GM21717 (cell line): ENCODE data around the gene RAB3IL1.

Experiments
- ATAC-seq: cut with Tn5 transposase; IDR thresholded peaks from one replicate; pipeline ENCODE4 v1.9.1; 2021; ENCODE audit warnings: mild to moderate bottlenecking, moderate library complexity; ENCODE audit not compliant: unreplicated experiment

Gene RAB3IL1

GRCh38 chr11:61919705-61920631, 2.6 kb upstream of the RAB3IL1 start:
- ATAC-seq, result no peak

- ATAC-seq, result no peak
These were observed 1.8 kb upstream of the RAB3IL1 start for GRCh38 chr11:61918938-61919704.

- no peak for ATAC-seq
These were observed 1.0 kb upstream of the RAB3IL1 start for GRCh38 chr11:61918251-61918937.

GRCh38 chr11:61916737-61917333, 531 bp downstream of the RAB3IL1 start:
- no peak for ATAC-seq

- no peak for ATAC-seq
These were observed 2.7 kb downstream of the RAB3IL1 start for GRCh38 chr11:61914471-61915171.

- no peak for ATAC-seq
These were observed 3.5 kb downstream of the RAB3IL1 start for GRCh38 chr11:61913699-61914395.

GRCh38 chr11:61912991-61913698, 4.2 kb downstream of the RAB3IL1 start:
- ATAC-seq, result no peak

GRCh38 chr11:61912530-61912898, 4.9 kb downstream of the RAB3IL1 start:
- no peak for ATAC-seq

- ATAC-seq, result no peak
These were observed 5.5 kb downstream of the RAB3IL1 start for GRCh38 chr11:61911701-61912529.

- ATAC-seq, result no peak
These were observed 6.2 kb downstream of the RAB3IL1 start for GRCh38 chr11:61911128-61911700.

- no peak for ATAC-seq
These were observed 6.9 kb downstream of the RAB3IL1 start for GRCh38 chr11:61910187-61911127.

GRCh38 chr11:61908730-61909316, 8.5 kb downstream of the RAB3IL1 start:
- ATAC-seq, result no peak

GRCh38 chr11:61907871-61908729, 9.3 kb downstream of the RAB3IL1 start:
- ATAC-seq, result no peak

GRCh38 chr11:61907282-61907681, 10.1 kb downstream of the RAB3IL1 start:
- ATAC-seq, result no peak

GRCh38 chr11:61906522-61906909, 10.8 kb downstream of the RAB3IL1 start:
- ATAC-seq, result no peak
